A549 (cell line): Measurements from ENCODE around the gene MED14. TPM values are rescaled to one million over a fixed set of nuclear protein-coding genes. Genes with fewer than 3 reads are reported as not detected.

ENCODE experiments used
- ATAC-seq, 2 experiments: fragments of 200-7000 bp in 1 of 2; fragments of >200 bp in 1 of 2; cut with Nextera tagmentation in 1 of 2; cut with Tn5 transposase in 1 of 2; 3 replicates each; pipeline versions ENCODE4 v1.8.0 to v1.9.1; 2018 to 2020; ENCODE audit warnings: mild to moderate bottlenecking in 1 of 2, moderate library complexity in 1 of 2
- CTCF ChIA-PET: fragments of 300-600 bp; sonication (Branson Sonifier 250); formaldehyde crosslinking; extraction: SDS; loops from one replicate; lab custom pipeline; 2021; ENCODE audit warnings: antibody characterized with exemption, inconsistent platforms; lab: Yijun Ruan, JAX
- POLR2A ChIA-PET: fragments of 350-600 bp; formaldehyde crosslinking; extraction: SDS; loops from one replicate; lab custom pipeline; 2021; ENCODE audit warnings: antibody characterized with exemption, inconsistent platforms; lab: Yijun Ruan, JAX
- DNase-seq, 2 experiments: peaks; one replicate each; pipeline versions ENCODE4 v3.0.0 to v3.0.0-alpha.2; 2011 to 2016; ENCODE audit warnings: low read depth in 1 of 2, low spot score in 1 of 2
- FAIRE-seq: peaks from 2 replicates; lab custom pipeline; 2011; peaks lifted over from hg19 to GRCh38; lab: Jason Lieb, UNC
- H3K27ac ChIP-seq, 2 experiments: fragments of >200 bp; sonication (Bioruptor Twin); formaldehyde crosslinking; 3 replicates each; pipeline ENCODE4 v1.5.1; 2016 to 2017
- H3K4me1 ChIP-seq: fragments of >200 bp; sonication (Bioruptor Twin); formaldehyde crosslinking; 3 replicates; pipeline ENCODE4 v1.6.1; 2016
- H3K4me2 ChIP-seq: fragments of >200 bp; sonication (Bioruptor Twin); formaldehyde crosslinking; 3 replicates; pipeline ENCODE4 v1.6.1; 2016
- H3K4me3 ChIP-seq: fragments of >200 bp; sonication (Bioruptor Twin); formaldehyde crosslinking; 3 replicates; pipeline ENCODE4 v1.5.1; 2016
- H3K9me3 ChIP-seq: fragments of >200 bp; sonication (Bioruptor Twin); formaldehyde crosslinking; 3 replicates; pipeline ENCODE4 v1.6.1; 2016
- CTCF ChIP-seq: fragments of >200 bp; sonication (Bioruptor Twin); formaldehyde crosslinking; IDR thresholded peaks from 3 replicates; pipeline ENCODE4 v1.5.1; 2016
- E2F6 ChIP-seq: IDR thresholded peaks from 2 replicates; pipeline ENCODE4 v1.6.1; 2012; ENCODE audit warnings: low read depth, borderline replicate concordance
- EHF ChIP-seq: fragments of 250-450 bp; sonication (Bioruptor Pico); IDR thresholded peaks from 2 replicates; pipeline ENCODE4 v1.5.0; 2020; ENCODE audit warnings: mild to moderate bottlenecking
- EHMT2 ChIP-seq: fragments of 200-600 bp; sonication (generic); IDR thresholded peaks from 2 replicates; pipeline ENCODE4 v1.6.1; 2016; ENCODE audit warnings: antibody characterized with exemption, low read depth, mild to moderate bottlenecking, moderate library complexity
- EP300 ChIP-seq, 2 experiments: fragments of >200 bp; sonication (Bioruptor Twin); formaldehyde crosslinking; IDR thresholded peaks; 2 replicates in 1 of 2; 3 replicates in 1 of 2; pipeline ENCODE4 v1.6.1; 2016 to 2017
- ESRRA ChIP-seq: fragments of 150-350 bp; IDR thresholded peaks from 2 replicates; pipeline ENCODE4 v1.6.1; 2014; ENCODE audit warnings: mild to moderate bottlenecking, low read length, borderline replicate concordance
- FOSB ChIP-seq: fragments of 250-450 bp; sonication (Bioruptor Pico); IDR thresholded peaks from 2 replicates; pipeline ENCODE4 v1.5.0; 2020; ENCODE audit warnings: mild to moderate bottlenecking, moderate library complexity
- HOXA7 ChIP-seq: fragments of 250-450 bp; sonication (Bioruptor Pico); IDR thresholded peaks from 2 replicates; pipeline ENCODE4 v1.5.0; 2020; ENCODE audit warnings: mild to moderate bottlenecking, moderate library complexity
- HOXB5 ChIP-seq: fragments of 250-450 bp; sonication (Bioruptor Pico); IDR thresholded peaks from 2 replicates; pipeline ENCODE4 v1.5.0; 2020; ENCODE audit warnings: mild to moderate bottlenecking, moderate library complexity
- JUN ChIP-seq, 2 experiments: fragments of >200 bp; sonication (Bioruptor Twin); formaldehyde crosslinking; IDR thresholded peaks; 2 replicates in 1 of 2; 3 replicates in 1 of 2; pipeline ENCODE4 v1.6.1; 2016 to 2017
- MAFK ChIP-seq: fragments of 450-650 bp; IDR thresholded peaks from 2 replicates; pipeline ENCODE4 v1.6.1; 2014; ENCODE audit not compliant: partially characterized antibody
- MAX ChIP-seq: IDR thresholded peaks from 2 replicates; pipeline ENCODE4 v1.6.1; 2012
- MAZ ChIP-seq: fragments of 150-350 bp; IDR thresholded peaks from 2 replicates; pipeline ENCODE4 v1.6.1; 2014; ENCODE audit warnings: antibody characterized with exemption, low read depth, low read length, borderline replicate concordance
- MYC ChIP-seq: IDR thresholded peaks from 2 replicates; pipeline ENCODE4 v1.6.1; 2012; ENCODE audit warnings: mild to moderate bottlenecking, inconsistent platforms, low read length, improper control_type of control experiment, borderline replicate concordance
- NR3C1 ChIP-seq: fragments of >200 bp; sonication (Bioruptor Twin); formaldehyde crosslinking; IDR thresholded peaks from 3 replicates; pipeline ENCODE4 v1.6.1; 2017
- POLR2A ChIP-seq: IDR thresholded peaks from 2 replicates; pipeline ENCODE4 v1.6.1; 2012; ENCODE audit warnings: mild to moderate bottlenecking, low read length
- RAD21 ChIP-seq, 2 experiments: fragments of >200 bp in 1 of 2; sonication (Bioruptor Twin) in 1 of 2; formaldehyde crosslinking in 1 of 2; IDR thresholded peaks in 1 of 2; conservative IDR thresholded peaks in 1 of 2; 2 replicates in 1 of 2; 3 replicates in 1 of 2; pipeline ENCODE4 v1.6.1; 2012 to 2018; ENCODE audit warnings: inconsistent platforms in 1 of 2
- RCOR1 ChIP-seq: fragments of 150-350 bp; IDR thresholded peaks from 2 replicates; pipeline ENCODE4 v1.6.1; 2014; ENCODE audit warnings: antibody characterized with exemption, low read length, low read depth
- RFX5 ChIP-seq: fragments of 450-650 bp; IDR thresholded peaks from 2 replicates; pipeline ENCODE4 v1.7.1; 2014; ENCODE audit warnings: antibody characterized with exemption, mild to moderate bottlenecking, moderate library complexity
- SMC3 ChIP-seq: fragments of >200 bp; sonication (Bioruptor Twin); formaldehyde crosslinking; IDR thresholded peaks from 3 replicates; pipeline ENCODE4 v1.6.1; 2018; ENCODE audit warnings: inconsistent platforms
- SREBF2 ChIP-seq: fragments of 450-650 bp; IDR thresholded peaks from 2 replicates; pipeline ENCODE4 v1.6.1; 2014; ENCODE audit warnings: mild to moderate bottlenecking, moderate library complexity
- TFCP2L1 ChIP-seq: fragments of 250-450 bp; sonication (Bioruptor Pico); IDR thresholded peaks from 2 replicates; pipeline ENCODE4 v1.5.0; 2021; ENCODE audit warnings: mild to moderate bottlenecking
- TP53 ChIP-seq: fragments of 250-450 bp; sonication (Bioruptor Pico); IDR thresholded peaks from 2 replicates; pipeline ENCODE4 v1.5.0; 2021; ENCODE audit warnings: mild to moderate bottlenecking, moderate library complexity
- USF2 ChIP-seq: fragments of 450-650 bp; IDR thresholded peaks from 2 replicates; pipeline ENCODE4 v1.6.1; 2014; ENCODE audit warnings: antibody characterized with exemption
- ZFP36 ChIP-seq: fragments of 450-650 bp; IDR thresholded peaks from 2 replicates; pipeline ENCODE4 v1.6.1; 2014; ENCODE audit warnings: borderline replicate concordance; ENCODE audit not compliant: partially characterized antibody
- WGBS: methylation state at CpG from one replicate; pipeline ENCODE4 v1.1.6; 2017; ENCODE audit errors: missing lambda C conversion rate; 5-methylcytosine and 5-hydroxymethylcytosine counted together
- polyA plus RNA-seq, 4 experiments: library from polyadenylated mRNA; depleted of rRNA in 3 of 4; stranded (reverse); fragments of >200 nt; fragmentation: RNase III in 1 of 4; extraction: RNeasy Plus Mini Kit Qiagen cat#74134 plus additional on column Dnase treatment in 1 of 4; gene quantifications; 2 replicates in 3 of 4; 3 replicates in 1 of 4; pipeline ENCODE4 v1.2.3, GENCODE V29; 2011 to 2017

The MED14 gene
- polyA plus RNA-seq, 2 of the 4 experiments (the other 2 are of a cell fraction) = 26.8 to 62.0 TPM

GRCh38 chrX:40660381-40660780, 75.0 kb downstream of the MED14 start:
- no peak for ATAC-seq

GRCh38 chrX:40653535-40653934, 81.8 kb downstream of the MED14 start:
- Histone ChIP-seq H3K9me3 (no peaks in the 10 kb centered on the region), H3K4me2 (no peak overlapping the region), H3K4me1 (no peaks in the 10 kb centered on the region), H3K27ac (no peak overlapping the region), H3K4me3 (no peak overlapping the region)
- ChIA-PET POLR2A (no interaction called here), CTCF (interaction anchor here (0.9 to 3.3 kb wide), 6 partner anchors 9 to 601 kb away, joined by 3 to 19 read pairs (median 4); no protein-coding TSS in a partner anchor)
- no peak for DNase-seq
- ATAC-seq = no peak
- WGBS = 93% methylated on average over 2 of the region's 2 CpGs
- TF ChIP-seq E2F6 (no peak), JUN (IDR thresholded peaks at IDR 0.05) (no peak)
- FAIRE-seq = no peak

More at GRCh38 chrX:40660381-40660780, 75.0 kb downstream of the MED14 start:
- no peak for FAIRE-seq
- Histone ChIP-seq H3K9me3 (no peaks in the 10 kb centered on the region), H3K4me1 (no peaks in the 10 kb centered on the region), H3K4me2 (no peak overlapping the region), H3K4me3 (no peak overlapping the region), H3K27ac (no peak overlapping the region)
- 89% methylated on average over 5 of the region's 5 CpGs for WGBS
- ChIA-PET CTCF (interaction anchor here (1.4 to 1.7 kb wide), 2 partner anchors 8 to 455 kb away, joined by 3 to 6 read pairs; no protein-coding TSS in a partner anchor), POLR2A (no interaction called here)
- TF ChIP-seq MAFK = no peak
- no peak for DNase-seq

- WGBS = 77% methylated on average over 1 of the region's 1 CpG
- no peak overlapping the region for H3K4me3 ChIP-seq
- no peak for TF ChIP-seq EHF (CRISPR knock-in tag)
- TF ChIP-seq ZFP36 = no peak
- TF ChIP-seq EP300 (IDR thresholded peaks at IDR 0.05) = no peak
- no peak for TF ChIP-seq ESRRA
- no peak for TF ChIP-seq EHMT2
- TF ChIP-seq HOXB5 = no peak
- TF ChIP-seq MAZ = no peak
- no peak for TF ChIP-seq NR3C1
- no peak for TF ChIP-seq HOXA7 (CRISPR knock-in tag)
- no peak for TF ChIP-seq TFCP2L1 (CRISPR knock-in tag)
- no peak for TF ChIP-seq JUN (IDR thresholded peaks at IDR 0.05)
- TF ChIP-seq, all 56 proteins: peak for 0
- Histone ChIP-seq H3K4me1 (peaks cover 5% of the 10 kb centered on the region; the same call in 1 of the 3 replicates), H3K9me3 (no peaks in the 10 kb centered on the region), H3K27ac (no peak overlapping the region), H3K4me2 (no peak overlapping the region)
- DNase-seq (no peak), ATAC-seq (no peak), FAIRE-seq (no peak)
- ChIA-PET POLR2A (no interaction called here), CTCF (interaction anchor here (0.9 to 3.3 kb wide), 10 partner anchors 10 to 678 kb away, joined by 3 to 19 read pairs (median 4); no protein-coding TSS in a partner anchor)
Observed at GRCh38 chrX:40652664-40653063, 82.7 kb downstream of the MED14 start.

- ATAC-seq (no peak), FAIRE-seq (no peak), DNase-seq (peak in 1 of 2 experiments; percentile 69)
- H3K4me2 ChIP-seq = no peak overlapping the region
- H3K9me3 ChIP-seq = no peaks in the 10 kb centered on the region
- ChIA-PET POLR2A (no interaction called here), CTCF (interaction anchor here (0.5 to 3.3 kb wide), 33 partner anchors 9 to 679 kb away, joined by 3 to 19 read pairs (median 4); no protein-coding TSS in a partner anchor)
- H3K4me1 ChIP-seq = peaks cover 5% of the 10 kb centered on the region; the same call in 1 of the 3 replicates
- TF ChIP-seq SREBF2 = no peak
- no peak for TF ChIP-seq RCOR1
- no peak for TF ChIP-seq MYC
- peak; percentile 77 to 80 for TF ChIP-seq RAD21 (conservative IDR thresholded peaks at IDR 0.05 in 1 of 2, IDR thresholded peaks at IDR 0.05 in 1 of 2)
- peak; percentile 69 for TF ChIP-seq SMC3
- TF ChIP-seq MAX = no peak
- TF ChIP-seq RFX5 = no peak
- TF ChIP-seq POLR2A = no peak
- TF ChIP-seq EHF (CRISPR knock-in tag) = no peak
- no peak for TF ChIP-seq TFCP2L1 (CRISPR knock-in tag)
- no peak for TF ChIP-seq TP53 (CRISPR knock-in tag)
- no peak for TF ChIP-seq USF2
- no peak for TF ChIP-seq EHMT2
- no peak for TF ChIP-seq HOXB5
- no peak for TF ChIP-seq FOSB (CRISPR knock-in tag)
- peak; percentile 82 for TF ChIP-seq CTCF
- 3% methylated on average over 3 of the region's 3 CpGs for WGBS
- H3K4me3 ChIP-seq = no peak overlapping the region
- no peak overlapping the region for H3K27ac ChIP-seq
Observed at GRCh38 chrX:40651620-40652223, 83.6 kb downstream of the MED14 start.
